HG02938 (cell line): ENCODE results near the gene SLC38A10.

ENCODE experiments used
- ATAC-seq: cut with Tn5 transposase; IDR thresholded peaks from one replicate; pipeline ENCODE4 v1.9.1; 2021; ENCODE audit warnings: mild to moderate bottlenecking, moderate library complexity; ENCODE audit not compliant: unreplicated experiment

SLC38A10 gene

DNA sequence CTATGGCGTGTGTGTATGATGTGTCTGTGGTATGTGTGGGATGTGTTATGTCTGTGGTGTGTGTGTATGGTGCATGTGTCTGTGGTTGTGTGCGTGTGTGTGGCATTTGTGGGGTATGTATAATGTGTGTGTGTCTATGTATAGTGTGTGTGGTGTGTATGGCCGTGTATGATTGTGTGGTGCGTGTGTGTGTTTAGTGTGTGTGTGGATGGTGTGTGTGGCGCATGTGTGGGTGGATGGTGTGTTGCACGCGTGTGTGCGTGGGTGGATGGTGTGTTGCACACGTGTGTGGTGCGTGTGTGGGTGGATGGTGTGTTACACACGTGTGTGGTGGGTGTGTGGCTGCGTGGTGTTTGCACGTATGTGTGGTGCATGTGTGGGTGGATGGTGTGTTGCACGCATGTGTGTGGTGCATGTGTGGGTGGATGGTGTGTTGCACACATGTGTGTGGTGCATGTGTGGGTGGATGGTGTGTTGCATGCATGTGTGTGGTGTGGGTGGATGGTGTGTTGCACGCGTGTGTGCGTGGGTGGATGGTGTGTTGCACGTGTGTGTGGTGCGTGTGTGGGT, 5.6 kb upstream of the SLC38A10 start:
- no peak for ATAC-seq

DNA sequence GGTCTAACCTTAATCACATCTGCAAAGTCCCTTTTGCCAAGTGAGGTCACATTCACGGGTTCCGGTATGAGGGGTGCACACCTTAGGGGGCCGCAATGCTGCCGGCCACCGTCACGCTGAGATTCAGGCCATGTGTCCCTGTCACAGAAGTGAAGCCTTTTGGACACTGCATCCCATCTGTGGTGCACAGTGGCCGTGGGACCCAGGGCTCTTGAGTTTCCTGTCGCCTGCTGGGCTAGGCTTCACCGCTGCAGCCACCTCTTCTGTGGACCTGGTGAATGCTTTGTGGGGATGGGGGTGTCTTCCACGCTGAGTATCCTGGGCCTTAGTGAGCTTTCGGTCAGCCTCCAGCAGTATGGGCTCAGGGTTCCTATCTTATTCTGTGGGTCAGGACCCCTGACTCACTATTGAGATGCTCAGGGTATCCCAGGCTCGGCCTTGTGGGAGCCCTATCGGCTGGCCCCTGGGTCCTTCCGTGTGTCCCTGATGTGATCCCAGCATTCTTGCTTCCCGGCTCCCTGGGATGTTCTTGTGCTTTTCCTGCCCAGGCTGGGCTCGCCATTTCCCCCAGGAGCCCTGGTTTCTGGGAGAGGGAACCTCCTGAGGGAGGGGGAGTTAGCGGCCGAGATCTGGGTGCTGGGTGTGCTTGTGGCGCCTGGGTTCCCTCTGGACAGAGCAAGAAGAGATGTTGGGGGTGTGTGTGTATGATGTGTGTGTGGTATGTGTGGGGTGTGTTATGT, 4.9 kb upstream of the SLC38A10 start:
- no peak for ATAC-seq

DNA sequence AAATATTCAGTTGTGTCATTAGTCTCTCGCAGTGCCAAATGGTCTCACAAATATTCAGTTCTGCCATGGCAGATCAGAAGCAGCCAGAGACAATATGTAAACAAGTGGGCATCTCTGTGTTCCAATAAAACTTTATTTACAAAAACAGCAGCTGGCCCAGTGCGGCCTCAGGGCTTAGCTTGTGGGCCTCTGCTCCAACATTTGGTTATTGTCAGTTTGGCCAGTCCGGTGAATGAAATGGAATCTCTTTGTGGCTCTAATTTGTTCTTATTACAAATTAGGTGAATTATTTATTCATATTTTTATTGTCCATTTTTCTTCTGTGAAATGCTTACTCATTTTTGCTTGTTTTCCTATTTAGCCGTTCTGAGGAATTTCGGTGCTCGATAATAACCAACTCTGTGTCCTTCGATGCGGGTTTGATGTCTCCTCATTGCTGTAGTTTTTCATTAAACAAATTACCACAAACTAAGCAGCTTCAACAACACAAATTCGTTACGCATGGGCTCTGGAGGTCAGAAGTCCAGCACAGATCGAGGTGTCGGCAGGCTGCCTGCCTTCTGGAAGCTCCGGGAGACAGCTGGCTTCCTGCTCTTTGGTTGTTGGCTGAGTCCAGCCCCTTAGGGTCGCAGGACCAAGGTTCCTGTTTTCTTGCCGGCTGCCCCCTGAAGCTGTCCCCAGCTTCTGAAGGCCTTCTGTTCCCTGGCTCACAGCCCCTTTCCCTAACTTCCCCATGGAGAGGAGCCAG, 4.1 kb upstream of the SLC38A10 start:
- no peak for ATAC-seq

- ATAC-seq, result no peak
These were observed 3.4 kb upstream of the SLC38A10 start for GRCh38 chr17:81298325-81298990.

GRCh38 chr17:81295676-81296381, 722 bp upstream of the SLC38A10 start:
- peak; percentile 10 for ATAC-seq

DNA sequence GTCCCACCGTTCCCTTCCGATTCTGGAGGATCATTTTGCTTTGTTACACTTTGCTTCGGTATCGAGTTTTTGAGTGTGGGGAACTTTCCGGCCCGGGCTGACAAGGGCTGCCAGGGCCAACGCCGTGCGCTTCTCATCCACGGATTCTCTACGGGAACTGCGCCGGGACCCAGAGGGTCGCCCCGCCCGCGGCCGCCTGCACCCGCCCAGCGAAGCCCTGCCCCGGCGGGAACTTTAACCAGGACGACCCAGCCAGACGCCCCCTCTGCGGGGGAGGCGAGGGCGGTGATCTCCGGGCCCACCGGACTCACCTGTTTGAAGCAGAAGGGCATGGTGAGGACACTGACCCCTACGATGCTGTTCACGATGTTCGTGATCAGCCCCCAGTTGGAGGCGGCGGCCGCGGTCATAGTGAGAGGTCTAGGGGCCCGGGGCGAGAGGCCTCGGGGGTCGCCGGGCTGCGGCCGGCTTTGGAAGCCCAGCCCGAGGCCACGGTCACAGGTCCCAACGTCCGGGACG, 536 bp downstream of the SLC38A10 start:
- ATAC-seq, result peak; percentile 21

GRCh38 chr17:81292450-81292849, 2.7 kb downstream of the SLC38A10 start:
- no peak for ATAC-seq

DNA sequence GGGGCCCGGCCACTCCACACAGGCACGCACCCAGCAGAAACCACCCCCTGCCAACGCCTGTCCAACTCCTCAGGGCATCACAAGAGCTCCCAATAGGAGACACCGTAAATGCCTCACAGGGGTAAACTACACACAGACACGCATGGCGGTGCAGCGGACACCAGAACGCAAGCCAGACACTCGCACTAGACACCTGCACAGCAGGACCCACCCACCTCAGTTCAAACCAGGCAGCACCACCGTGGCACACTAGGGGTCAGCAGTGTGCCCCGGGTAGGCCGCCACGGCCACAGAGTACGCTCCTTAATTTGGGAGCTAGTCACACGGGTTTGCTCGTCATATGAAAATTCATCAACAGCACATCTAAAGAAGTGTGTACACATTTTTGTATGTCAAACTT, 3.4 kb downstream of the SLC38A10 start:
- ATAC-seq, result no peak

GRCh38 chr17:81290230-81290629, 4.9 kb downstream of the SLC38A10 start:
- ATAC-seq, result no peak

GRCh38 chr17:81289627-81290026, 5.5 kb downstream of the SLC38A10 start:
- no peak for ATAC-seq

DNA sequence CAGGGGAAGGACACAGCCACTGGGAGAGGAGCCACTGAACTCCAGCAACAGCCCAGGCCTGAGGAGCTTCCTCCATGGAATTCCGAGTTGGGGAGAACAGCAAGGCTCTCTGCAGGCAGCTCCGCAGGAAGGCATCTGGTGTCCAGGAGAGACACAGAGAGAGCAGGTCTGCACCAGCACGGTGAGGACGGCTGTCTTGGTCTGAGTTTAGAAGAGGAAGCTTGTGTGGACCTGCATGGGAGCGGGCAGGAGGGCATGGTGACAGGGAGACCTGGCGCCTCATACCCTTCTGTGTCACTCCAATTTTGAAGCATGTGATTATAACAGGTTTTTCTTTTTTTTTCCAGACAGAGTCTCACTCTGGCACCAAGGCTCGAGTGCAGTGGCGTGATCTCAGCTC, 6.4 kb downstream of the SLC38A10 start:
- no peak for ATAC-seq

- no peak for ATAC-seq
These were observed 7.2 kb downstream of the SLC38A10 start for GRCh38 chr17:81287741-81288430.

GRCh38 chr17:81287152-81287551, 8.0 kb downstream of the SLC38A10 start:
- no peak for ATAC-seq

DNA sequence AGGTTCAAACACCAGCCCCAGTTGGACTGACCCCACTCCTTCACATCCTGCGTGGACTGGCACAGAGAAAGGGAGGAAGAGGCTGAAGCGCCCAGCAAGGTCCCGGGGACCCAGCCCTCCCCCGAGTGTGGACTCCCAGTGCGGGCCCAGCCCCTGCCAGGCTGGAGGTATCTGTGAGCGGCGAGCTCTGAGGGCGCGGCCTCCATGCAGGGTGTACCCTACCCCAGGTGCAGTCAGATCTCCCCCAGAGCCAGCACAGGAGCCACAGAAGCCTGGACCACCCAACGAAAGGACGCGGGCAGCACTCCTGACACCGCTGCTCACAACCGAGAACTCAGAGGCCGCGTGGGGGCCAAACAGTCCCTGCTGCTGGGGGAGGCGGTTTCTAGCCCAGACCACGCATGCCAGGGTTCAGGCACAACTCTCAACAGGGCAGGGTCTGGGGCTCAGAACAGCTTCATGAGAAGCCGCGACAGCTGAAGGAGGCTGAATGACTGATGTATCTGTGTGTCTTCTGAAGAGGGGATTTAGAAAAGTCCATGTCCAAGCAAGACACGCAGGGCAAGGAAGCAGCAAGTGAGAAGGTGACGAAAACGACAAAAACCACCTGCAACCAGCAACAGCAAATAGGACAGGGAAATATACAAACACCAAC, 8.5 kb downstream of the SLC38A10 start:
- ATAC-seq, result no peak

GRCh38 chr17:81285894-81286293, 9.2 kb downstream of the SLC38A10 start:
- no peak for ATAC-seq

DNA sequence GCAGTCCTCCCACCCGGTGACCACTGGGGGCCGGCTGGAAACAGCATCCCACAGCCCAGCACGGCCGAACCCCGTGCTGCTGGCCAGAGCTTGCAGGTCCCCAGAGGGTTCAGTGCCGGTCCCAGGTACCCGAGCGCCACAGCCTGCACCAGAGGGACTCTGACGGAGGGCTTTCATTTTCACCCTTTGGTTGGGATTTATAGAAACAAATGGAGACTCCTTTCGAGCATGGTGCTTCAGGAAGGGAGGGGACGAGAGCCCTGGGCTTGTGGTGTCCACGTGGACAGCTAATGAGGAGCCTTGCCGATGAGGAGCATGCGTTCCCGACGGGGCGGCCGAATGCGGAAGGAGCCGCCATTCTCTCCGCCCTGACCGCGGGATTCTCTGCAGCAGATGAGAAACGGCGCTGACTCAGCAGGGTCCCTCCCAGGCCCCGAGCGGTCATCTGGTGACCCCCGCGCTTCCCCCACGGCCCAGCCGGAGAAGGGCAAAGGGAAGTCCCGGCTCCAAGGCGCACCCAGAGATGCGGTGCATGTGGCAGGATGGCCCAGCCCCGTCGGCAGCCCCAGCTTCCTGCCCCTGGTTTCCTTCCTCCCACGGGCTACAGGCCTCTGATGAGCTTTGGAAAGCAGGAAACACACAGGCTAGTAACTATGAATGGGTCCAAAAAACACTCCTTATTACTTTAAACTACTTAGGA, 9.8 kb downstream of the SLC38A10 start:
- ATAC-seq, result no peak

GRCh38 chr17:81282876-81283275, 12.2 kb downstream of the SLC38A10 start:
- no peak for ATAC-seq

GRCh38 chr17:81282141-81282540, 13.0 kb downstream of the SLC38A10 start:
- no peak for ATAC-seq

DNA sequence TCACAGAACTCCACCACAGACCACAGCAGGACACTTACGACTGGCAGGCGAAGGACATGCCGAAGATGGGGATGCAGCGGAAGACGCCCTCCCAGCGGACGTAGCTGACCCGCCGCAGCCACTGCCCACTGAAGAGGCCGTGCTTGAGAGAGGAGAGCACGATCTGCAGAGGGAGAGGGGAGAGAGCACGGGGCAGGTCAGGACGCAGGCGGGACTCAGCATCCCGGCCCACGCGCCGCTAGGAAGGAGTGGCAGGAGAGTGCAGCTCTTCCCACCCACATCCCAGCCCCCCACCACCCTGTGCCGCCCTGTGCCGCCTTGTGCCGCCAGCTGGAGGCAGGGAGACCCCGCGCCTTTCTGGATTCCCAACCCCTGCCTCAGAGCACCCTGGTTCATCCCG, 14.5 kb downstream of the SLC38A10 start:
- ATAC-seq, result no peak
